GM13977 (cell line): ENCODE data around the gene PCBP3.
"Not testable (repeated sequence)": the region's sequence is repeated elsewhere in the genome, so short reads cannot be mapped to it uniquely, and the experiment has no call there.

Experiments used
- DNase-seq: peaks from one replicate; pipeline ENCODE4 v3.0.0; 2012; ENCODE audit warnings: low spot score
- in situ Hi-C: fragments of 300-500 bp; cut with MboI; formaldehyde crosslinking; loops from one replicate; pipeline ENCODE4 v1.12.0; 2022; ENCODE audit warnings: low sequenced_read_pairs, low pct_unique_long_range_greater_than_20kb, mixed read lengths, inconsistent platforms; ENCODE audit not compliant: unreplicated experiment
- TF ChIP-seq, protein P1 (sequence below): IDR thresholded peaks from 2 replicates; pipeline ENCODE4 v1.5.1; 2012; ENCODE audit warnings: mild to moderate bottlenecking, control low read depth; ENCODE audit not compliant: insufficient read depth; ENCODE audit errors: extremely low read depth, missing control alignments

Gene PCBP3

DNA sequence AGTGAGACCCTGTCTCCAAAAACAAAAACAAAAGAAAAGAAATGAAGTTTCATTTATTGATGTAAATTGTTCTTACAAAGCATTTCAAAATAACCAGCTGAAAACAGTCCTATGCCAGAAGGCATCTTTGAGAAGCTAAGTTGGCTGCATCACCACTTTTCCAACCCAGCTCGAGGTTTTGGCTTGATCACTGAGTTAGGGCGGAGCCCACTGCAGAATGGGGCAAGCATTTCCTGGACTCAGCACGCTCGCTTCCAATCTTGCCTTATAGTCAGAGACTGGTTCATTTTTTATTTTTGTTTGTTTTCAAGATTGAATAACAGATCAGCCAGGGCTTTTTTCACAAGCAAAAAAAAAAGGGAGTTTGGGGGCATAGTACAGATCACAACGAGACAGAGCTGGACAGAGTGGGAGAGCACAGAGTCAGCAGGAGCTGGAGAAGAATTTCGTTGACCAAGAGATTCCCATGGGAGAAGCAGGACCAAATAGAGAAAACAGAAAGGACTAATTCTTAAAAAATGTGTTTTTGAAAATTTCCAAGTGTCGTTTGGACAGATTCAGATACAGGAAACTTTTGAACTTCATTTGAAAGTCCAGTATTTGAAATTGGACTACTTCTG lies 314.6 kb downstream of the PCBP3 start:
- in situ Hi-C loops: no loop called here
- no peak for DNase-seq
- TF ChIP-seq, protein P1, sequence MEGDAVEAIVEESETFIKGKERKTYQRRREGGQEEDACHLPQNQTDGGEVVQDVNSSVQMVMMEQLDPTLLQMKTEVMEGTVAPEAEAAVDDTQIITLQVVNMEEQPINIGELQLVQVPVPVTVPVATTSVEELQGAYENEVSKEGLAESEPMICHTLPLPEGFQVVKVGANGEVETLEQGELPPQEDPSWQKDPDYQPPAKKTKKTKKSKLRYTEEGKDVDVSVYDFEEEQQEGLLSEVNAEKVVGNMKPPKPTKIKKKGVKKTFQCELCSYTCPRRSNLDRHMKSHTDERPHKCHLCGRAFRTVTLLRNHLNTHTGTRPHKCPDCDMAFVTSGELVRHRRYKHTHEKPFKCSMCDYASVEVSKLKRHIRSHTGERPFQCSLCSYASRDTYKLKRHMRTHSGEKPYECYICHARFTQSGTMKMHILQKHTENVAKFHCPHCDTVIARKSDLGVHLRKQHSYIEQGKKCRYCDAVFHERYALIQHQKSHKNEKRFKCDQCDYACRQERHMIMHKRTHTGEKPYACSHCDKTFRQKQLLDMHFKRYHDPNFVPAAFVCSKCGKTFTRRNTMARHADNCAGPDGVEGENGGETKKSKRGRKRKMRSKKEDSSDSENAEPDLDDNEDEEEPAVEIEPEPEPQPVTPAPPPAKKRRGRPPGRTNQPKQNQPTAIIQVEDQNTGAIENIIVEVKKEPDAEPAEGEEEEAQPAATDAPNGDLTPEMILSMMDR: no peak

DNA sequence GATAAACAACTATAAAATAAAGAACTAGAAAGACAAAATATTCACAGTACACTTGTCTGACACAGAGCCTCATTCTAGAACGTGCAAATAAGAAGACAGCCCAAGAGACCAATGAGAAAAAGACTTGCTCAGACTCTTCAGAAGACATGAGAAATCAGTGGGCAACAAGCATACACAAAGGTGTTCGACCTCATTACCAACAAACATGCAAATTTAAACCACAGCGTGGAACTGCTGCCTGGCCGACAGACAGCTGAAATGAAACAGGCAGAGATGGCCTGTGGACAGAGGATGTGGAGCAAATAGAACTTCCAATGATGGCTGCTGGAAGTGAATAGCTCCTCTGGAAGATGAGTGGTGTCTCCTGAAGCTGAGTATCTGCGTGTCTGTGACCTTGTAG lies 315.7 kb downstream of the PCBP3 start:
- TF ChIP-seq, protein P1: no peak
- DNase-seq: no peak
- in situ Hi-C loops: no loop called here

DNA sequence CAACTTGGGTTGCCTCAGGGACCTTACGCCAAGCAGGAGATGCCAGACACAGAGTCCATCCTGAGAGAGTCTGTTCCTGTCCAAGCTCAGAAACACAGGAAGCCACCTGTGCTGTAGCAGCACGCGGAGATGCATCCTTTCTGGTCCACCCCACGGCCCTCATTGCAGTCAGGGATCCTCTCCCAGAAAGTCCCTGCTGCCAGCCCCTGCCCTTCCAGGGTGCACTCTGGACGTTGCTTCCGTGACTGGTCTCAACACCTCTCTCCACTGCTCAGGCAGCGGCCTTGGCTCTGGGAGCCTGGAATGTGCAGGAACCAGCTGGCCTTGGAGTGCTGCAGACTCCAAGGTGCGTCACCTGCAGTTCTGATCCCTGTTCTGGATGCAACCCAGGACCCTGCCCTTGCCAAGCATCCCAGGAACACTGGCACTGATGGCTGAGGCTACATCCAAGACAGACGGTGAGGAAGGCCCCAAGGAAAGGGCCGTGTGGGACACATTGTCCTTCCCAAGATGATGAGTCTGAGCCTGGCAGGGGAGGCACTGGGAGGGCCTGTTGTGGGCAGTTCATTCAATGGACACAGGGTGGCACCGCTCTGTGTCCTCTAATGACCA lies 316.4 kb downstream of the PCBP3 start:
- DNase-seq: no peak
- TF ChIP-seq, protein P1: no peak
- in situ Hi-C loops: no loop called here

DNA sequence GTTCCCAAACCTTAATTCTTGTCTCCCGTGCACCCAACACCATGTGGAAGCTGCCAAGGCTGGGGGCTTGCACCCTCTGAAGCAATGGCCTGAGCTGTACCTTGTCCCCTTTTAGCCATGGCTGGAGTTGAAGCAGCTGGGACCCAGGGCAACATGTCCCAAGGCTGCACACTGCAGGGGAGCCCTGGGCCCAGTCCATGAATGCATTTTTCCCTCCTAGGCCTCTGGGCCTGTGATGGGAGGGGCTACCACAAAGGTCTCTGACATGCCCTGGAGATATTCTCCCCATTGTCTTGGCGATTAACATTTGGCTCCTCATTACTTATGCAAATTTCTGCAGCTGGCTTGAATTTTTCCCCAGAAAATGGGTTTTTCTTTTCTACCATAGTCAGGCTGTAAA lies 317.9 kb downstream of the PCBP3 start:
- DNase-seq, in situ Hi-C loops: not testable (repeated sequence)

DNA sequence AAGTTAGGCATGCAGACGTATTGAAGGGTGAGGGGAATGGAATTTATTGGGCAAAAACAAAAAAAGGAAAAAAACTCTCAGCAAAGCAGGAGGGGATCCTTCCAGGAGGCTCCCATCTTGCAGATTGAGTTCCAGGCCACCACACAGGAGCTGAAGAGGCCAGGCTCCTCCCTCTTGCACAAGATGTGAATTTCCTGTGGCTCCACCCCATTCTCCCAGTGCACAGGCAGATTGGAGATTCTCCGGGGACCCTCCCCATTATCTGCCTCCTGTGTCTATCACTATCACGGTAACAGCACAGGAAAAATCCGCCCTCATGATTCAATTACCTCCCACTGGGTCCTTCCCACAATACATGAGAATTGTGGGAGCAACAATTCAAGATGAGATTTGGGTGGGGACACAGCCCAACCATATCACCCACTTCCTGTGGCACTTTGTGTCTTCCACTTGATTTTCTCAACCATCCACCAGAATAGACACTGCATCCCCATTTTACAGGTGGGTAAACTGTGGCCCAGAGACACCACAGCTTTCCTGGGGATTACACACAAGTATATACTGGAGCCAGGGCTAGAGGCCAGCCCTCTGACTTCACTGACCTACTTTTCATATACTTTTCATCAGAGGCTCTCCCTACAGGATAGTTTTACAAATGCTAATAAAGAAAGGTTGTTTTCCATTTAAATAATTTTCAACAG lies 319.2 kb downstream of the PCBP3 start:
- in situ Hi-C loops: no loop called here
- TF ChIP-seq, protein P1: no peak
- DNase-seq: no peak

DNA sequence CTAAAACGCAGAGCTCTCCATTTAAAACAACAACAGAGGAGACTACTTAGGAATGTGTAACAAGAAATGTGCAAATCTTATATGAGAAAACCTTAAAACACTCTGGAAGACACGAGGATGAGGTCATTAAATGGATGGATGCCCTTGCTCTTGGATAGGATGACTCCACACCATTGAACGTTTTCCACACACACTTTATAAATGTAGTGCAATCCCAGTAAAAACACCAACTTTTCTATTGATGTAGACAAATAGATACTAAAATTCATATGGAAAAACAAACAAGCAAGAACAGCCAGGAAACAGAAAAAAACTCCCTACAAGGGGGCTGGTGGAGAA lies 319.7 kb downstream of the PCBP3 start:
- no peak for DNase-seq
- TF ChIP-seq, protein P1: no peak
- in situ Hi-C loops: no loop called here

DNA sequence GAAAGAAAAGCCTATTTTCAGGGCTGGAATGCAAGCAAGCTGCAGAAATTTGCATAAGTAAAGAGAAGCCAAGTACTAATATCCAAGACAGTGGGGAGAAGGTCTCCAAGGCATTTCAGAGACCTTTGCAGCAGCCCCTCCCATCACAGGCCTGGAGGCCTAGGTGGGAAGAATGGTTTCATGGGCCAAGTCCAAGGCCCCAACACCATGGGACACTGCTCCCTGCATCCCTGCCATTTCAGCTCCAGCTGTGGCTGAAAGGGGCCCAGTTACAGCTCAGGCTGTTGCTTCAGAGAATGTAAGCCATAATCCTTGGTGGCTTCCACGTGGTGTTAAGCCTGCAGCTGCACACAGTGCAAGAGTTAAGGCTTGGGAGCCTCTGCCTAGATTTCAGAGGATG lies 321.1 kb downstream of the PCBP3 start:
- TF ChIP-seq, protein P1: no peak
- DNase-seq: no peak
- in situ Hi-C loops: no loop called here
